HAP-1 (cell line): ENCODE data around the gene UBAC1.
"Not testable (repeated sequence)": the region's sequence is repeated elsewhere in the genome, so short reads cannot be mapped to it uniquely, and the experiment has no call there.

Experiments used
- DNase-seq, 2 experiments: peaks; one replicate each; pipeline ENCODE4 v3.0.0-alpha.2; 2016 to 2020; ENCODE audit warnings: low spot score in 2 of 2
- H3K27me3 ChIP-seq: fragments of 250-450 bp; sonication (Bioruptor Pico); 2 replicates; pipeline ENCODE4 v1.5.1; 2020; ENCODE audit warnings: low read depth, mild to moderate bottlenecking, moderate library complexity
- H3K36me3 ChIP-seq: fragments of 250-450 bp; sonication (Bioruptor Pico); replicated peaks from 2 replicates; pipeline ENCODE4 v1.5.1; 2020; ENCODE audit warnings: mild to moderate bottlenecking
- H3K4me1 ChIP-seq: fragments of 250-450 bp; sonication (Bioruptor Pico); 2 replicates; pipeline ENCODE4 v1.5.1; 2020; ENCODE audit warnings: mild to moderate bottlenecking
- H3K4me3 ChIP-seq: fragments of 250-450 bp; sonication (Bioruptor Pico); 2 replicates; pipeline ENCODE4 v1.5.1; 2020; ENCODE audit warnings: mild to moderate bottlenecking, moderate library complexity
- H3K9me3 ChIP-seq: fragments of 250-450 bp; sonication (Bioruptor Pico); 2 replicates; pipeline ENCODE4 v1.5.1; 2020; ENCODE audit warnings: mild to moderate bottlenecking, moderate library complexity
- in situ Hi-C: fragments of 300-500 bp; cut with MboI; formaldehyde crosslinking; loops from 3 replicates; pipeline ENCODE4 v1.14.3; 2020; ENCODE audit warnings: low sequenced_read_pairs, inconsistent platforms, mixed read lengths

Gene UBAC1

GRCh38 chr9:135927195-135928013 lies 33.8 kb downstream of the UBAC1 start:
- Histone ChIP-seq H3K9me3 (no peaks in the 10 kb centered on the region), H3K4me1 (no peaks in the 10 kb centered on the region), H3K27me3 (no peaks in the 10 kb centered on the region), H3K36me3 (peaks cover 10% of the 10 kb centered on the region), H3K4me3 (no peak overlapping the region)
- DNase-seq, result no peak
- in situ Hi-C loops, result no loop called here

GRCh38 chr9:135926402-135927194 lies 34.6 kb downstream of the UBAC1 start:
- Histone ChIP-seq H3K9me3 (no peaks in the 10 kb centered on the region), H3K4me1 (no peaks in the 10 kb centered on the region), H3K36me3 (peaks cover 7% of the 10 kb centered on the region; the same call in 1 of the 2 replicates), H3K27me3 (no peaks in the 10 kb centered on the region), H3K4me3 (no peak overlapping the region)
- DNase-seq, result no peak
- in situ Hi-C loops, result no loop called here

GRCh38 chr9:135925496-135926133 lies 35.6 kb downstream of the UBAC1 start:
- in situ Hi-C loops, result no loop called here
- no peaks in the 10 kb centered on the region for H3K9me3 ChIP-seq
- H3K4me3 ChIP-seq, result no peak overlapping the region
- H3K36me3 ChIP-seq, result no peaks in the 10 kb centered on the region
- H3K4me1 ChIP-seq, result no peaks in the 10 kb centered on the region
- DNase-seq, result no peak
- H3K27me3 ChIP-seq, result no peaks in the 10 kb centered on the region

GRCh38 chr9:135924628-135925338 lies 36.4 kb downstream of the UBAC1 start:
- Histone ChIP-seq H3K27me3 (no peaks in the 10 kb centered on the region), H3K4me3 (no peak overlapping the region), H3K9me3 (no peaks in the 10 kb centered on the region), H3K36me3 (no peaks in the 10 kb centered on the region), H3K4me1 (no peaks in the 10 kb centered on the region)
- DNase-seq, result no peak
- in situ Hi-C loops, result no loop called here

GRCh38 chr9:135923508-135923907 lies 37.7 kb downstream of the UBAC1 start:
- Histone ChIP-seq H3K4me3 (no peak overlapping the region), H3K36me3 (no peaks in the 10 kb centered on the region), H3K27me3 (no peaks in the 10 kb centered on the region), H3K4me1 (no peaks in the 10 kb centered on the region), H3K9me3 (no peaks in the 10 kb centered on the region)
- in situ Hi-C loops, result no loop called here
- DNase-seq, result no peak

- Histone ChIP-seq H3K27me3 (no peaks in the 10 kb centered on the region), H3K9me3 (peaks cover 10% of the 10 kb centered on the region), H3K4me3 (no peak overlapping the region), H3K4me1 (no peaks in the 10 kb centered on the region), H3K36me3 (no peaks in the 10 kb centered on the region; the same call in 1 of the 2 replicates)
- in situ Hi-C loops, result no loop called here
- no peak for DNase-seq
Measured at GRCh38 chr9:135921749-135922310, 39.3 kb downstream of the UBAC1 start.

- Histone ChIP-seq H3K36me3 (peaks cover 2% of the 10 kb centered on the region; the same call in 1 of the 2 replicates), H3K9me3 (peaks cover 17% of the 10 kb centered on the region), H3K4me1 (no peaks in the 10 kb centered on the region), H3K4me3 (no peak overlapping the region), H3K27me3 (no peaks in the 10 kb centered on the region)
- in situ Hi-C loops, result no loop called here
- DNase-seq, result no peak
Measured at GRCh38 chr9:135920973-135921585, 40.1 kb downstream of the UBAC1 start.

- DNase-seq, result no peak
- no peak overlapping the region for H3K4me3 ChIP-seq
- H3K9me3 ChIP-seq, result peaks cover 23% of the 10 kb centered on the region
- no peaks in the 10 kb centered on the region for H3K27me3 ChIP-seq
- in situ Hi-C loops, result no loop called here
- peaks cover 8% of the 10 kb centered on the region for H3K36me3 ChIP-seq
- H3K4me1 ChIP-seq, result no peaks in the 10 kb centered on the region
Measured at GRCh38 chr9:135920256-135920930, 40.8 kb downstream of the UBAC1 start.

GRCh38 chr9:135919318-135919890 lies 41.8 kb downstream of the UBAC1 start:
- Histone ChIP-seq H3K4me3 (no peak overlapping the region), H3K9me3 (peaks cover 26% of the 10 kb centered on the region), H3K36me3 (peaks cover 18% of the 10 kb centered on the region), H3K27me3 (no peaks in the 10 kb centered on the region), H3K4me1 (no peaks in the 10 kb centered on the region)
- DNase-seq, result no peak
- in situ Hi-C loops, result no loop called here

- H3K4me3 ChIP-seq, DNase-seq, H3K4me1 ChIP-seq, in situ Hi-C loops, H3K27me3 ChIP-seq: not testable (repeated sequence)
- Histone ChIP-seq H3K36me3 (peaks cover 35% of the 10 kb centered on the region), H3K9me3 (peaks cover 26% of the 10 kb centered on the region)
Measured at GRCh38 chr9:135916227-135916626, 44.9 kb downstream of the UBAC1 start.

- Histone ChIP-seq H3K9me3 (peaks cover 26% of the 10 kb centered on the region), H3K36me3 (peaks cover 47% of the 10 kb centered on the region), H3K4me3 (no peak overlapping the region), H3K27me3 (no peaks in the 10 kb centered on the region), H3K4me1 (no peaks in the 10 kb centered on the region)
- in situ Hi-C loops, result no loop called here
- no peak for DNase-seq
Measured at GRCh38 chr9:135914921-135915320, 46.3 kb downstream of the UBAC1 start.

GRCh38 chr9:135911233-135911632 lies 49.9 kb downstream of the UBAC1 start:
- peaks cover 59% of the 10 kb centered on the region for H3K36me3 ChIP-seq

More at GRCh38 chr9:135911233-135911632, 49.9 kb downstream of the UBAC1 start:
- in situ Hi-C loops, H3K27me3 ChIP-seq, H3K4me3 ChIP-seq, DNase-seq: not testable (repeated sequence)
- peaks cover 15% of the 10 kb centered on the region for H3K4me1 ChIP-seq
- peaks cover 17% of the 10 kb centered on the region for H3K9me3 ChIP-seq
